MM.1S (cell line): ENCODE measurements around the gene ZMYND10.

Source experiments
- DNase-seq: peaks from one replicate; pipeline ENCODE4 v3.0.0-alpha.2; 2015
- H2AFZ ChIP-seq: fragments of 300-600 bp; sonication (generic); 2 replicates; pipeline ENCODE4 v1.6.0; 2016; ENCODE audit warnings: antibody characterized with exemption, low read length
- H3F3A ChIP-seq: fragments of 300-600 bp; sonication (generic); 2 replicates; pipeline ENCODE4 v1.6.1; 2016; ENCODE audit warnings: mild to moderate bottlenecking, antibody characterized with exemption, low read length, moderate library complexity, mixed read lengths; ENCODE audit not compliant: insufficient read depth
- H3K27ac ChIP-seq: fragments of 300-600 bp; sonication (generic); 2 replicates; pipeline ENCODE4 v1.5.1; 2016; ENCODE audit warnings: mild to moderate bottlenecking, low read length
- H3K27me3 ChIP-seq: fragments of 300-600 bp; sonication (generic); replicated peaks from 2 replicates; pipeline ENCODE4 v1.6.0; 2016; ENCODE audit warnings: low read length; ENCODE audit not compliant: insufficient read depth
- H3K36me3 ChIP-seq: fragments of 300-600 bp; sonication (generic); replicated peaks from 2 replicates; pipeline ENCODE4 v1.6.1; 2016; ENCODE audit warnings: mild to moderate bottlenecking, low read length, mixed read lengths; ENCODE audit not compliant: insufficient read depth
- H3K4me1 ChIP-seq: fragments of 300-600 bp; sonication (generic); 2 replicates; pipeline ENCODE4 v1.6.1; 2016; ENCODE audit warnings: low read length, mixed read lengths
- H3K4me2 ChIP-seq: fragments of 300-600 bp; sonication (generic); 2 replicates; pipeline ENCODE4 v1.6.0; 2016; ENCODE audit warnings: low read depth, low read length
- H3K4me3 ChIP-seq: fragments of 300-600 bp; sonication (generic); 2 replicates; pipeline ENCODE4 v1.5.1; 2016; ENCODE audit warnings: low read length, mixed read lengths
- H3K79me2 ChIP-seq: fragments of 300-600 bp; sonication (generic); 2 replicates; pipeline ENCODE4 v1.6.1; 2016; ENCODE audit warnings: mixed run types, low read length, mixed read lengths
- H3K9ac ChIP-seq: fragments of 300-600 bp; sonication (generic); 2 replicates; pipeline ENCODE4 v1.6.1; 2016; ENCODE audit warnings: low read length, mixed read lengths
- H3K9me2 ChIP-seq: fragments of 300-600 bp; sonication (generic); replicated peaks from 2 replicates; pipeline ENCODE4 v1.6.1; 2016; ENCODE audit warnings: mild to moderate bottlenecking, low read length, mixed read lengths; ENCODE audit not compliant: insufficient read depth
- H3K9me3 ChIP-seq: fragments of 300-600 bp; sonication (generic); replicated peaks from 2 replicates; pipeline ENCODE4 v1.6.1; 2016; ENCODE audit warnings: mild to moderate bottlenecking, low read length, mixed read lengths; ENCODE audit not compliant: insufficient read depth
- H4K20me1 ChIP-seq: fragments of 300-600 bp; sonication (generic); 2 replicates; pipeline ENCODE4 v1.6.1; 2016; ENCODE audit warnings: mild to moderate bottlenecking, low read length, moderate library complexity, mixed read lengths; ENCODE audit not compliant: insufficient read depth
- CTCF ChIP-seq: fragments of 300-600 bp; sonication (generic); IDR thresholded peaks from 2 replicates; pipeline ENCODE4 v1.5.1; 2016; ENCODE audit warnings: antibody characterized with exemption, low read length, mixed read lengths
- EZH2 ChIP-seq: fragments of 300-600 bp; sonication (generic); optimal IDR thresholded peaks from 2 replicates; pipeline ENCODE3; 2017; ENCODE audit warnings: low read depth, mild to moderate bottlenecking, antibody characterized with exemption, low read length, mixed read lengths
- EZH2phosphoT487 ChIP-seq: fragments of 300-600 bp; sonication (generic); IDR thresholded peaks from 2 replicates; pipeline ENCODE4 v1.6.1; 2018; ENCODE audit warnings: antibody characterized with exemption, low read length

The ZMYND10 gene

DNA sequence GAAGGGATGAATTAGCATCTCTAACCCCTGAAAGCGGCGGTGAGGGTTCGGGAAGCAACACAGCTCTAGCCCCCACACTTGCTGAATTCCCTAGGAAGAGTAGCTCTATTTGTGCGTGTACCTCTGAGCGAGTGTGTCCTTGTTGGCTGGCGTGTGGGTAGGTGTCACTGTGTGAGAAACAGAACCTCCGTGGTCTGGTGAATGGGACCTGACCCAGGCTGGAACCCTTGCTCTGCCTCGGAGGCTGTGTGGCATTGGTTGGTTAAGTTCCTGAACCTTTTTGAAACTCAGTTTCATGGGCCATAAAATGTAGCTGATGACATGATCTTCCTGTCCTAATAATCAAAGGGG, 14.2 kb upstream of the ZMYND10 start:
- DNase-seq = no peak
- H3K27ac ChIP-seq = no peak overlapping the region
- no peaks in the 10 kb centered on the region for H3K9me3 ChIP-seq
- H3K79me2 ChIP-seq = peaks cover 46% of the 10 kb centered on the region
- peaks cover 29% of the 10 kb centered on the region for H3K4me1 ChIP-seq
- no peak overlapping the region for H3K9ac ChIP-seq
- H3F3A ChIP-seq = no peaks in the 10 kb centered on the region
- peak overlapping the region; percentile 91 for H3K4me2 ChIP-seq
- no peaks in the 10 kb centered on the region for H4K20me1 ChIP-seq
- H3K36me3 ChIP-seq = peaks cover 11% of the 10 kb centered on the region; the same call in 1 of the 2 replicates
- H2AFZ ChIP-seq = peak overlapping the region; percentile 95
- TF ChIP-seq CTCF = no peak
- no peak for TF ChIP-seq EZH2
- TF ChIP-seq EZH2phosphoT487 = no peak
- H3K4me3 ChIP-seq = peak overlapping the region; percentile 91
- H3K27me3 ChIP-seq = no peaks in the 10 kb centered on the region
- H3K9me2 ChIP-seq = no peaks in the 10 kb centered on the region

- Histone ChIP-seq H3K4me2 (peak within 1 kb of the TSS; percentile 91), H3K4me1 (peaks cover 29% of the 10 kb centered on the region), H3K36me3 (peaks cover 11% of the 10 kb centered on the region; the same call in 1 of the 2 replicates), H3K9me2 (no peaks in the 10 kb centered on the region), H3K9ac (peak within 1 kb of the TSS; percentile 90), H4K20me1 (no peaks in the 10 kb centered on the region), H3K79me2 (peaks cover 51% of the 10 kb centered on the region), H3K9me3 (no peaks in the 10 kb centered on the region), H3K27me3 (no peaks in the 10 kb centered on the region), H2AFZ (peak within 1 kb of the TSS; percentile 95), H3K4me3 (peak within 1 kb of the TSS; percentile 91), H3K27ac (peak within 1 kb of the TSS; percentile 18; the same call in 1 of the 2 replicates), H3F3A (no peaks in the 10 kb centered on the region)
- TF ChIP-seq EZH2 = no peak
- no peak for TF ChIP-seq CTCF
- TF ChIP-seq EZH2phosphoT487 = no peak
- peak; percentile 98 for DNase-seq
These were observed 13.6 kb upstream of the ZMYND10 start, which contains the start of gene TMEM115 for GRCh38 chr3:50358911-50359759. Gene TMEM115 (minus strand): TSS chr3:50359521. CDS start chr3:50359063, 458 bp downstream.

DNA sequence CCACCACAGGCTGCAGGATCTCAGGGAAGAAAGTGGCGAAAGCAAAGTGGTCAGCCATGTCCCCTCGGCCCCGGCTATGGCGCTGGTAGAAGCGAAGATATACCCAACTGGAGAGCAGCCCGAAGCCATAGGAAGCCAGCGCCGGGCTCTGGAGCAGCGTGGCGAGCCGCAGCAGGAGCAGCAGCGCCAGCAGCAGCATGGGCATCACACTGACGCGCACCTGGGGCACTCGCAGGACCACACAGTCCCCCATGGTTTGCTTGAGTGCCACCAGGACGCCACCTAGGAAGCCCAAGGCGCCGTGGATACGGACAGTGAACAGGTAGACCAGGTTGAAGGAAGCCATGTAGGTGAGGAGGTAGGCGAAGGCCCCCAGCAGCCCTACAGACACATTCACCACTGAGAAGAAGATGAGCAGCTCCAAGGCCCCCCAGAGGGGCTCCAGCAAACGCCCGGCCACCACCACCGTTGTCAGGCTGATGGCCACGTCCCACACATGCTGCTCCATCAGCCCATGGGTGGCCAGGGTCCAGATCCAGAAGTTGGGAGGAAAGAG, 12.9 kb upstream of the ZMYND10 start:
- H3K4me2 ChIP-seq = peak overlapping the region; percentile 87
- H3K4me3 ChIP-seq = peak overlapping the region; percentile 91
- no peaks in the 10 kb centered on the region for H3K27me3 ChIP-seq
- no peaks in the 10 kb centered on the region for H3K9me3 ChIP-seq
- TF ChIP-seq EZH2 = no peak
- TF ChIP-seq CTCF = no peak
- no peak for TF ChIP-seq EZH2phosphoT487
- DNase-seq = no peak
- H2AFZ ChIP-seq = no peak overlapping the region
- H3K4me1 ChIP-seq = peaks cover 29% of the 10 kb centered on the region
- peaks cover 11% of the 10 kb centered on the region; the same call in 1 of the 2 replicates for H3K36me3 ChIP-seq
- peak overlapping the region; percentile 90 for H3K9ac ChIP-seq
- no peak overlapping the region for H3K27ac ChIP-seq
- peaks cover 57% of the 10 kb centered on the region for H3K79me2 ChIP-seq
- H3F3A ChIP-seq = no peaks in the 10 kb centered on the region
- H4K20me1 ChIP-seq = no peaks in the 10 kb centered on the region
- H3K9me2 ChIP-seq = no peaks in the 10 kb centered on the region
